Type B pancreatic cell (in vitro differentiated cells): ENCODE data around the gene SYNJ2. TPM values are rescaled to one million over a fixed set of nuclear protein-coding genes. Genes with fewer than 3 reads are reported as not detected.

Experiments
- DNase-seq: peaks from one replicate; pipeline ENCODE4 v3.0.0; 2021; ENCODE audit warnings: mixed read lengths; ENCODE audit not compliant: unreplicated experiment; ENCODE audit errors: extremely low spot score
- H3K27ac Mint-ChIP-seq: 2 replicates; pipeline ENCODE4 v1.8.0; 2021; ENCODE audit warnings: mild to moderate bottlenecking, mixed read lengths
- H3K27me3 Mint-ChIP-seq: 2 replicates; pipeline ENCODE4 v1.8.0; 2021; ENCODE audit warnings: mixed read lengths
- H3K36me3 Mint-ChIP-seq: 2 replicates; pipeline ENCODE4 v1.8.0; 2021; ENCODE audit warnings: mixed read lengths
- H3K4me1 Mint-ChIP-seq: one replicate; pipeline ENCODE4 v1.8.0; 2021; ENCODE audit warnings: mixed read lengths; ENCODE audit not compliant: unreplicated experiment
- H3K4me3 Mint-ChIP-seq: 2 replicates; pipeline ENCODE4 v1.8.0; 2021; ENCODE audit warnings: mild to moderate bottlenecking, mixed read lengths
- H3K9me3 Mint-ChIP-seq: 2 replicates; pipeline ENCODE4 v1.8.0; 2021; ENCODE audit warnings: mixed read lengths
- total RNA-seq: library from RNA; stranded (reverse); gene quantifications from 2 replicates; pipeline ENCODE4 v1.2.1, GENCODE V29; 2021; ENCODE audit warnings: low replicate concordance
- TF ChIP-seq, protein P1 (sequence below): fragments of 200-600 bp; sonication (generic); conservative IDR thresholded peaks from 2 replicates; pipeline ENCODE4 v1.5.0; 2021; ENCODE audit warnings: antibody characterized with exemption, mild to moderate bottlenecking

The SYNJ2 gene
- total RNA-seq, 1 donor from 2014 or later, result 17.0 TPM

DNA sequence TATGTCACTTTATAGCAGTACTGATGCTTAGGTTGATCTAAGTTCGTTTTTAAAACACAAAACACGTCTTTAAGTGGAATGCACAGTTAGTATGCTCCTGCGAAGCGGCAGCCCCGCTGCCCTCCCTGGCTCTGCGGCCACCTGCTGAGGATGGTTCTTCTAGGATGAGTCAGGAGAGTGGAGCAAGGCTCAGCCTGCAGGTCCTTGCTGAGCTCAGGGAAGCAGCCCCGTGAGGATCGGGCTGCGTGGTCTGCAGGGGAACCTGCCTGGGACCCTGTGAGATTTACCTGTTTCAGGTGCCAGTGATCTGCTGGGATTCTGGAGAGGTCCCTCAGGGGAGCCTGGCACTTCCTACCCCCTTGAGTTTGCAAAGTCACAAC, 57.5 kb downstream of the SYNJ2 start:
- H3K27ac Mint-ChIP-seq, result peak overlapping the region; percentile 3
- TF ChIP-seq, protein P1, sequence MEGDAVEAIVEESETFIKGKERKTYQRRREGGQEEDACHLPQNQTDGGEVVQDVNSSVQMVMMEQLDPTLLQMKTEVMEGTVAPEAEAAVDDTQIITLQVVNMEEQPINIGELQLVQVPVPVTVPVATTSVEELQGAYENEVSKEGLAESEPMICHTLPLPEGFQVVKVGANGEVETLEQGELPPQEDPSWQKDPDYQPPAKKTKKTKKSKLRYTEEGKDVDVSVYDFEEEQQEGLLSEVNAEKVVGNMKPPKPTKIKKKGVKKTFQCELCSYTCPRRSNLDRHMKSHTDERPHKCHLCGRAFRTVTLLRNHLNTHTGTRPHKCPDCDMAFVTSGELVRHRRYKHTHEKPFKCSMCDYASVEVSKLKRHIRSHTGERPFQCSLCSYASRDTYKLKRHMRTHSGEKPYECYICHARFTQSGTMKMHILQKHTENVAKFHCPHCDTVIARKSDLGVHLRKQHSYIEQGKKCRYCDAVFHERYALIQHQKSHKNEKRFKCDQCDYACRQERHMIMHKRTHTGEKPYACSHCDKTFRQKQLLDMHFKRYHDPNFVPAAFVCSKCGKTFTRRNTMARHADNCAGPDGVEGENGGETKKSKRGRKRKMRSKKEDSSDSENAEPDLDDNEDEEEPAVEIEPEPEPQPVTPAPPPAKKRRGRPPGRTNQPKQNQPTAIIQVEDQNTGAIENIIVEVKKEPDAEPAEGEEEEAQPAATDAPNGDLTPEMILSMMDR, result no peak
- H3K36me3 Mint-ChIP-seq, result peaks cover 20% of the 10 kb centered on the region
- H3K4me3 Mint-ChIP-seq, result no peak overlapping the region
- H3K4me1 Mint-ChIP-seq, result peaks cover 41% of the 10 kb centered on the region
- DNase-seq, result no peak
- H3K27me3 Mint-ChIP-seq, result no peaks in the 10 kb centered on the region
- peaks cover 3% of the 10 kb centered on the region for H3K9me3 Mint-ChIP-seq

DNA sequence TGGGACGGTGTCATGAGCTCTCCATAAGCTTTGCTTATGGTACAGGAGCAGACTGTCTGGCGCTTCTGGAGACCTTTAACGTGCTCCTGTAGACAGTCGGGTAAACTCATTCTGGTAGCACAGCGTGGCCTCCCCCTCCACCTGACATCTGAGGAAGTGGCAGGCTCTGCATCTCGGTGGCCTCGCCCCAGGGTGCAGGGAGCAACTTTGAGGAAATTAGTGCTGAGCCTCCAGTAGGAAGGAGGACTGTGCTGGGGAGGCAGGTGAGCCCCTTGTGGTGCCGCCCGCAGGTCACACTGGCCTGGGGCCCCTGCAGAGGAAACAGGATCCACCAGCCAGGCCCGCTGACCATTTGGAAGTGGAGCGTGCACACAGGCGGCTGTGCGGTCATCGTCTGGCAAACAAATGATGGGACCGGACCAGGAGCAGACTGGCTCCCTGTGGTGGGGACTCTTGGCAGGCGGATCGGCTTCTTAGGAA, 57.9 kb downstream of the SYNJ2 start:
- no peaks in the 10 kb centered on the region for H3K27me3 Mint-ChIP-seq
- peaks cover 15% of the 10 kb centered on the region for H3K36me3 Mint-ChIP-seq
- no peak for DNase-seq
- H3K27ac Mint-ChIP-seq, result peak overlapping the region; percentile 3
- H3K4me3 Mint-ChIP-seq, result no peak overlapping the region
- TF ChIP-seq, protein P1, result no peak
- peaks cover 36% of the 10 kb centered on the region for H3K4me1 Mint-ChIP-seq
- H3K9me3 Mint-ChIP-seq, result peaks cover 3% of the 10 kb centered on the region

DNA sequence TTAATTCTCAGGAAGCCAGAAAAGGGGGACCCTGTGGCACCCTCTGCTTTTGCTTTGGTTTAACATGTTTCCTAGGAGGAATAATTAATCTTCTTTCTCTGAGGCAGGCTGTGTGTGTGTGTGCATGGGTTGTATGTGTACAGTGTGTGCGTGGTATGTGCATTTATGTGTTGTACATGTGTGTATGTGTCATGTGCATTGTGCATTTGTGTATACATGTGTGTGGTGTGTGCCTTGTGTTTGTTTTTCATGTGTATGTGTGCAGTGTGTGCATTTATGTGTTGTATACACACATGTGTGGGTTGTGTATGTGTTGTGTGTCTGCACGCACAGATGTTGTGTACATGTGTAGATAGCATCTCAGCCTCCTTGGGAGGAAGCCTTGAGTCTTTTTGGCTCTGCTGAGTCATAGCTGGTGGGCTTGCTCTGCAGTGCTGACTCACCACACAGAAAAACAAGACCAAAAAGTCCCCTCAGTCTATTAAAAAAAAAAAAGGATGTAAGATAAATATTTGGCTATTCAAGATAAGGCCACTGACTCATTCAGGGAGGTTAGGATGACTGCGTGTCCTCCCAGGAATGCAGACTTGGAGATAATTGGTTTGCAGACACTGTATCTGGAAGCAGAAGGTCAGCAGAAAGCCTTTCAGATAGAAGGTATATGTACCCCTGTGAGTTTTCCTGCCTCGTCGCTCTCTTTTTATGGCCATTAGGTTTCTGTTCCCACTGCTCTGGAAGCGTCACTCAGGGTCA, 58.6 kb downstream of the SYNJ2 start:
- TF ChIP-seq, protein P1, result no peak
- Mint-ChIP-seq H3K4me3 (peak overlapping the region; percentile 13), H3K27me3 (no peaks in the 10 kb centered on the region), H3K36me3 (peaks cover 14% of the 10 kb centered on the region), H3K4me1 (peaks cover 34% of the 10 kb centered on the region), H3K27ac (peak overlapping the region; percentile 85), H3K9me3 (peaks cover 3% of the 10 kb centered on the region)
- no peak for DNase-seq

GRCh38 chr6:158040804-158041347, 59.2 kb downstream of the SYNJ2 start:
- H3K36me3 Mint-ChIP-seq, result peaks cover 19% of the 10 kb centered on the region
- TF ChIP-seq, protein P1, result no peak
- no peaks in the 10 kb centered on the region for H3K27me3 Mint-ChIP-seq
- peaks cover 34% of the 10 kb centered on the region for H3K4me1 Mint-ChIP-seq
- H3K4me3 Mint-ChIP-seq, result peak overlapping the region; percentile 7
- peak overlapping the region; percentile 85 for H3K27ac Mint-ChIP-seq
- DNase-seq, result no peak
- peaks cover 3% of the 10 kb centered on the region for H3K9me3 Mint-ChIP-seq

- H3K27me3 Mint-ChIP-seq, result no peaks in the 10 kb centered on the region
- TF ChIP-seq, protein P1, result no peak
- H3K9me3 Mint-ChIP-seq, result no peaks in the 10 kb centered on the region
- H3K4me3 Mint-ChIP-seq, result no peak overlapping the region
- no peak for DNase-seq
- peaks cover 15% of the 10 kb centered on the region for H3K36me3 Mint-ChIP-seq
- peaks cover 34% of the 10 kb centered on the region for H3K4me1 Mint-ChIP-seq
- H3K27ac Mint-ChIP-seq, result peak overlapping the region; percentile 85
These were observed 59.7 kb downstream of the SYNJ2 start for GRCh38 chr6:158041370-158041769.
